K562 (cell line): ENCODE data around the gene MCU. TPM values are rescaled to one million over a fixed set of nuclear protein-coding genes. Genes with fewer than 3 reads are reported as not detected.

Source experiments
- ATAC-seq: fragments of 200-7000 bp; cut with Tn5 transposase; 3 replicates; pipeline ENCODE4 v1.9.1; 2020; ENCODE audit warnings: moderate library complexity
- BruUV-seq: library from RNA; stranded (reverse); fragments of 400-500 nt; replicated peaks from 2 replicates; lab custom pipeline; 2021; lab: Mats Ljungman, UMichigan
- CTCF ChIA-PET: fragments of 300-600 bp; formaldehyde crosslinking; extraction: SDS; loops from one replicate; lab custom pipeline; 2021; ENCODE audit warnings: low intra/inter-chr PET ratio; lab: Yijun Ruan, JAX
- POLR2A ChIA-PET: fragments of 300-600, 350-650 bp; sonication (Branson Sonifier 250); formaldehyde crosslinking; extraction: SDS; loops from one replicate; lab custom pipeline; 2021; ENCODE audit warnings: antibody characterized with exemption, inconsistent platforms; lab: Yijun Ruan, JAX
- DNase-seq, 4 experiments: peaks; one replicate each; pipeline versions ENCODE4 v3.0.0 to v3.0.0-alpha.2; 2011 to 2018; ENCODE audit warnings: low spot score in 3 of 4, mixed read lengths in 3 of 4; ENCODE audit errors: extremely low read depth in 1 of 4
- FAIRE-seq: peaks from 2 replicates; lab custom pipeline; 2011; peaks lifted over from hg19 to GRCh38; lab: Jason Lieb, UNC
- H2AFZ ChIP-seq: 2 replicates; pipeline ENCODE4 v1.6.0; 2011; ENCODE audit warnings: low read depth, low read length, control low read depth, inconsistent platforms
- H3K27ac ChIP-seq: fragments of 200-600 bp; 3 replicates; pipeline ENCODE4 v1.8.0; 2011; ENCODE audit warnings: low read depth, mild to moderate bottlenecking, control low read depth, inconsistent platforms, low read length, moderate library complexity, mixed read lengths; ENCODE audit errors: extremely low read depth
- H3K27me3 ChIP-seq, 2 experiments: fragments of 300-600 bp in 1 of 2; 2 replicates in 1 of 2; 3 replicates in 1 of 2; pipeline versions ENCODE4 v1.6.0 to v1.8.0; 2011; ENCODE audit warnings: inconsistent platforms in 2 of 2, low read length in 2 of 2, mild to moderate bottlenecking in 1 of 2, mixed read lengths in 1 of 2, moderate library complexity in 1 of 2; ENCODE audit not compliant: control insufficient read depth in 2 of 2, insufficient read depth in 2 of 2
- H3K36me3 ChIP-seq: fragments of 300-600 bp; 3 replicates; pipeline ENCODE4 v1.8.0; 2011; ENCODE audit warnings: mild to moderate bottlenecking, low read length, inconsistent platforms; ENCODE audit not compliant: control insufficient read depth, insufficient read depth
- H3K4me1 ChIP-seq, 2 experiments: fragments of 200-600 bp in 1 of 2; replicated peaks in 1 of 2; 2 replicates in 1 of 2; 3 replicates in 1 of 2; pipeline versions ENCODE4 v1.5.1 to v1.8.0; 2011; ENCODE audit warnings: inconsistent platforms in 2 of 2, low read length in 2 of 2, mild to moderate bottlenecking in 1 of 2, mixed read lengths in 1 of 2, moderate library complexity in 1 of 2; ENCODE audit not compliant: control insufficient read depth in 2 of 2, insufficient read depth in 2 of 2
- H3K4me2 ChIP-seq: 2 replicates; pipeline ENCODE4 v1.6.1; 2011; ENCODE audit warnings: low read length, control low read depth, inconsistent platforms, mixed read lengths; ENCODE audit not compliant: insufficient read depth
- H3K4me3 ChIP-seq: fragments of 200-600 bp; sonication (generic), shearing (Covaris generic); 2 replicates; pipeline ENCODE4 v1.5.1; 2016; ENCODE audit warnings: control low read depth, inconsistent platforms
- H3K79me2 ChIP-seq: fragments of 200-600 bp; 3 replicates; pipeline ENCODE4 v1.8.0; 2011; ENCODE audit warnings: low read length, inconsistent platforms; ENCODE audit not compliant: control insufficient read depth, insufficient read depth
- H3K9ac ChIP-seq, 2 experiments: 2 replicates each; pipeline versions ENCODE4 v1.6.0 to v1.6.1; 2011; ENCODE audit warnings: low read depth in 2 of 2, low read length in 2 of 2, control low read depth in 1 of 2, inconsistent platforms in 1 of 2, mild to moderate bottlenecking in 1 of 2, mixed read lengths in 1 of 2; ENCODE audit not compliant: insufficient read depth in 1 of 2
- H3K9me1 ChIP-seq: one replicate; pipeline ENCODE4 v1.6.0; 2011; ENCODE audit warnings: inconsistent platforms, mild to moderate bottlenecking, low read length, moderate library complexity; ENCODE audit not compliant: control insufficient read depth, insufficient read depth
- H3K9me3 ChIP-seq: replicated peaks from 2 replicates; pipeline ENCODE4 v1.5.1; 2011; ENCODE audit warnings: low read depth, low read length, inconsistent platforms; ENCODE audit not compliant: control insufficient read depth, insufficient read depth
- H4K20me1 ChIP-seq: replicated peaks from 2 replicates; pipeline ENCODE4 v1.6.1; 2011; ENCODE audit warnings: low read length, inconsistent platforms, mixed read lengths; ENCODE audit not compliant: control insufficient read depth, insufficient read depth
- ATF6 ChIP-seq: sonication (generic); formaldehyde crosslinking; IDR thresholded peaks from 2 replicates; pipeline ENCODE4 v1.4.0; 2020; ENCODE audit warnings: mild to moderate bottlenecking, missing genetic modification reagents
- CBX3 ChIP-seq, 2 experiments: IDR thresholded peaks; 1 replicate in 1 of 2; 2 replicates in 1 of 2; pipeline ENCODE4 v1.6.1; 2012; ENCODE audit warnings: inconsistent platforms in 2 of 2, low read length in 2 of 2, borderline replicate concordance in 1 of 2, control low read depth in 1 of 2
- CEBPG ChIP-seq, 3 experiments: fragments of 200-800 bp in 1 of 3; sonication (Bioruptor generic) in 1 of 3; sonication (generic) in 1 of 3; formaldehyde crosslinking in 1 of 3; IDR thresholded peaks in 2 of 3; conservative IDR thresholded peaks in 1 of 3; 2 replicates each; pipeline versions ENCODE4 v1.6.1 to v1.8.0; 2016 to 2022; ENCODE audit warnings: missing compliant biosample characterization in 2 of 3, missing genetic modification characterization in 2 of 3, mild to moderate bottlenecking in 1 of 3, missing genetic modification reagents in 1 of 3
- E4F1 ChIP-seq: fragments of 250-450 bp; sonication (Bioruptor Pico); IDR thresholded peaks from 2 replicates; pipeline ENCODE4 v1.5.0; 2021; ENCODE audit warnings: mild to moderate bottlenecking, borderline replicate concordance
- ETS2 ChIP-seq: IDR thresholded peaks from 2 replicates; pipeline ENCODE4 v1.6.1; 2016; ENCODE audit warnings: borderline replicate concordance, missing genetic modification characterization, mild to moderate bottlenecking, moderate library complexity, missing compliant biosample characterization; ENCODE audit not compliant: poor library complexity, severe bottlenecking
- MCM7 ChIP-seq, 2 experiments: fragments of 450-650 bp; IDR thresholded peaks; 2 replicates each; pipeline ENCODE4 v1.6.1; 2016 to 2018
- MTA1 ChIP-seq: fragments of 450-650 bp; IDR thresholded peaks from 2 replicates; pipeline ENCODE4 v1.6.1; 2017; ENCODE audit warnings: borderline replicate concordance
- MTA2 ChIP-seq: fragments of 450-650 bp; IDR thresholded peaks from 2 replicates; pipeline ENCODE4 v1.6.1; 2016; ENCODE audit warnings: low read depth
- RB1 ChIP-seq: fragments of 450-650 bp; IDR thresholded peaks from 2 replicates; pipeline ENCODE4 v1.6.1; 2017; ENCODE audit warnings: low read depth, mild to moderate bottlenecking
- STAT5A ChIP-seq: IDR thresholded peaks from 2 replicates; pipeline ENCODE4 v1.6.1; 2012; ENCODE audit warnings: low read length, inconsistent platforms, borderline replicate concordance
- TBL1XR1 ChIP-seq, 2 experiments: IDR thresholded peaks; 2 replicates each; pipeline ENCODE4 v1.6.1; 2012; ENCODE audit warnings: improper control_type of control experiment in 2 of 2, low read length in 2 of 2, mild to moderate bottlenecking in 1 of 2
- TCFL5 ChIP-seq: fragments of 250-450 bp; sonication (Bioruptor Pico); conservative IDR thresholded peaks from 2 replicates; pipeline ENCODE4 v1.6.1; 2021; ENCODE audit warnings: mild to moderate bottlenecking, moderate library complexity, matching md5 sums
- U2AF2 ChIP-seq: fragments of 200-400 bp; formaldehyde crosslinking; optimal IDR thresholded peaks from 2 replicates; pipeline ENCODE3; 2017; ENCODE audit warnings: low read depth, mild to moderate bottlenecking, low read length
- ZC3H8 ChIP-seq: fragments of 450-650 bp; IDR thresholded peaks from 2 replicates; pipeline ENCODE4 v1.6.1; 2017
- ZKSCAN3 ChIP-seq: fragments of 250-450 bp; sonication (Bioruptor Pico); IDR thresholded peaks from 2 replicates; pipeline ENCODE4 v1.4.0; 2020
- ZNF584 ChIP-seq: fragments of 200-800 bp; sonication (Bioruptor generic); IDR thresholded peaks from 2 replicates; pipeline ENCODE4 v1.6.1; 2016; ENCODE audit warnings: low read depth, mild to moderate bottlenecking, missing genetic modification characterization, missing compliant biosample characterization
- WGBS: fragments of 100-300 bp; shearing (Covaris generic); methylation state at CpG from one replicate; pipeline ENCODE4 v1.1.6; 2016; ENCODE audit warnings: low coverage, mixed read lengths; ENCODE audit not compliant: insufficient coverage; ENCODE audit errors: missing lambda C conversion rate; 5-methylcytosine and 5-hydroxymethylcytosine counted together
- in situ Hi-C: fragments of 300-500 bp; cut with MboI; formaldehyde crosslinking; loops from 4 replicates; pipeline ENCODE4 v1.15.0; 2018; ENCODE audit warnings: inconsistent platforms, mixed read lengths
- intact Hi-C: fragments of 100-400 bp; cut with micrococcal nuclease; formaldehyde crosslinking; loops from 2 replicates; pipeline ENCODE4 v1.14.2; 2022
- polyA plus RNA-seq, 8 experiments: library from polyadenylated mRNA; depleted of rRNA in 4 of 8; stranded (reverse) in 5 of 8; unstranded in 3 of 8; fragments of >200 nt; fragmentation: Nextera tagmentation in 2 of 8; fragmentation: Illumina TruSeq in 1 of 8; extraction: Ambion mirVana in 2 of 8; extraction: Trizol in 1 of 8; gene quantifications; 2 replicates each; pipeline versions ENCODE4 v1.2.1 to v1.2.3, GENCODE V29; 2011 to 2014; ENCODE audit warnings: inconsistent platforms in 1 of 8, missing spikeins in 1 of 8
- total RNA-seq, 7 experiments: library from RNA; depleted of rRNA in 6 of 7; stranded (reverse); fragments of >200 nt in 6 of 7; fragmentation: Illumina TruSeq in 2 of 7; extraction: Trizol in 2 of 7; gene quantifications; 2 replicates each; pipeline versions ENCODE4 v1.2.1 to v1.2.3, GENCODE V29; 2011 to 2021; ENCODE audit warnings: low replicate concordance in 1 of 7
- TF ChIP-seq, protein P1 (sequence below): fragments of 450-650 bp; IDR thresholded peaks from 2 replicates; pipeline ENCODE4 v1.6.1; 2016

MCU gene
- total and polyA plus RNA-seq, 9 of the 15 experiments (the other 6 are each of a cell fraction or from before 2014, with no cell fraction given), result 8.2 to 88.8 (median 21.3) TPM

DNA sequence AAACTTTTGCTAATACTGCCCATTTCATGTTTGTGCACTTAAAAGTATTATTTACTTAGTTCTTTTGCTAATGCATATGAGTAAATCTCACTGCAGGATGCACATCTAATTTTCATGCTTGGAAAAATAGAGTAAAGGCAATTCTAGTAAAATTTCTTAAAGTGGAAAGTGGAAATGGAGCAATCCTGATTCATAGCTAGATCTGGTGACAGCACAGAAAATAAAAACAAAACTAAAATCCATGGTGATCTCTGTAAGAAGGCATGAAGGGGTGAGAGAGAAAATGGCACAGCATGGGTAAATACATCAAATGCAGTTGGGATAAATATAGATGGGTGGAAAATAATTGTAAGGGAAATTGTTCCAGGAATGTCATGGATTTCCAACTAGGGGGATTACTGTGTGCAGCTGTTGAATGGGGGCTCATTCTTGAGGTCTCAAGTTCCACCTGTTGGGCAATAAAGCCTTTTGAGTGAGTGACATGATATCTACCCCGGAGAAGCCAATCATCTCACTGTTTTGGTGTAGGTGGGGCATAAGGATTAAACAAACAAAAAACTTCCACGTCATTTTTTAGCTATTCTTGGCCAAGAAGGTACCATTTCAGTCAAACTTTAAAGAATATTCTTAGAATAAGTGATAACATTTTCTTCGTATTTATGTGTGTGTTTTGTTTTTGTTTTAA, 1.7 kb upstream of the MCU start:
- H4K20me1 ChIP-seq, result peaks cover 7% of the 10 kb centered on the region
- no peaks in the 10 kb centered on the region for H3K9me1 ChIP-seq
- no peak for FAIRE-seq
- ChIA-PET CTCF (no interaction called here), POLR2A (interaction anchor here (0.6 to 2.9 kb wide), 6 partner anchors 11 to 329 kb away, joined by 3 to 16 read pairs (median 4); no protein-coding TSS in a partner anchor)
- DNase-seq, result peak in 2 of 4 experiments; percentile 50 to 61
- in situ Hi-C loops, result no loop called here
- no peaks in the 10 kb centered on the region for H3K27me3 ChIP-seq
- H3K27ac ChIP-seq, result no peak overlapping the region
- H3K4me3 ChIP-seq, result no peak overlapping the region
- no peaks in the 10 kb centered on the region for H3K36me3 ChIP-seq
- H3K79me2 ChIP-seq, result peaks cover 29% of the 10 kb centered on the region
- WGBS, result 18% methylated on average over 3 of the region's 3 CpGs
- no peaks in the 10 kb centered on the region for H3K9me3 ChIP-seq
- H2AFZ ChIP-seq, result no peak overlapping the region
- no peak overlapping the region for H3K9ac ChIP-seq
- BruUV-seq, result no TSS peak
- H3K4me2 ChIP-seq, result no peak overlapping the region
- no peak for ATAC-seq
- H3K4me1 ChIP-seq, result peaks cover 28 to 45% of the 10 kb centered on the region in 2 experiments
- intact Hi-C loops, result loop anchor here (5.0 to 10.0 kb wide), 4 partner anchors 63 to 375 kb away; partner anchors contain the start of gene MICU1
- TF ChIP-seq ETS2 (no peak), TCFL5 (CRISPR knock-in tag) (no peak), ZKSCAN3 (no peak), ZC3H8 (no peak), ATF6 (CRISPR knock-in tag) (no peak), ZNF584 (CRISPR knock-in tag) (no peak), MTA1 (peak; percentile 54; the same call in 1 of the 2 replicates), MTA2 (no peak), TBL1XR1 (IDR thresholded peaks at IDR 0.05; ENCODE audit: low read length in 2 of 2) (0 out of 4 replicates have a peak, but pooled peaks of 1 of the 2 experiments have one; percentile 5), RB1 (no peak), U2AF2 (no peak), CBX3 (IDR thresholded peaks at IDR 0.05; ENCODE audit: borderline replicate concordance in 1 of 2, low read length in 2 of 2) (no peak), CEBPG (CRISPR knock-in tag; IDR thresholded peaks at IDR 0.05) (peak; percentile 72), CEBPG (tag; conservative IDR thresholded peaks at IDR 0.05 in 1 of 2, IDR thresholded peaks at IDR 0.05 in 1 of 2) (peak; percentile 35 to 63; a peak in 3 of 4 replicates), STAT5A (no peak), MCM7 (IDR thresholded peaks at IDR 0.05) (no peak), E4F1 (CRISPR knock-in tag) (no peak)
- TF ChIP-seq, protein P1, sequence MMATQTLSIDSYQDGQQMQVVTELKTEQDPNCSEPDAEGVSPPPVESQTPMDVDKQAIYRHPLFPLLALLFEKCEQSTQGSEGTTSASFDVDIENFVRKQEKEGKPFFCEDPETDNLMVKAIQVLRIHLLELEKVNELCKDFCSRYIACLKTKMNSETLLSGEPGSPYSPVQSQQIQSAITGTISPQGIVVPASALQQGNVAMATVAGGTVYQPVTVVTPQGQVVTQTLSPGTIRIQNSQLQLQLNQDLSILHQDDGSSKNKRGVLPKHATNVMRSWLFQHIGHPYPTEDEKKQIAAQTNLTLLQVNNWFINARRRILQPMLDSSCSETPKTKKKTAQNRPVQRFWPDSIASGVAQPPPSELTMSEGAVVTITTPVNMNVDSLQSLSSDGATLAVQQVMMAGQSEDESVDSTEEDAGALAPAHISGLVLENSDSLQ, result peak; percentile 97
